ENCODE data around the gene MTHFR. TPM values are rescaled to one million over a fixed set of nuclear protein-coding genes. Genes with fewer than 3 reads are reported as not detected.

MTHFR gene
- total RNA-seq, 4 donors from 2014 or later, result 18.6 to 46.7 (median 27.9) TPM

- H3K4me1 ChIP-seq, result peaks cover 0 to 59% (median 48%) of the 10 kb centered on the region in 3 donors
- peak overlapping the region in 3 of 4 donors; percentile 38 to 56 (median 50) for H3K27ac ChIP-seq
- peak overlapping the region in 1 of 2 donors; percentile 42 for H3K4me3 ChIP-seq
- H3K36me3 ChIP-seq, result peaks cover 0 to 11% of the 10 kb centered on the region in 2 donors
- peak; percentile 56 for ATAC-seq
- H3K27me3 ChIP-seq, result no peaks in the 10 kb centered on the region
- WGBS, 2 donors (ENCODE audit: low coverage in 1 of 2), result 9 to 21% methylated on average over 8 to 9 of the region's 30 CpGs
- H3K9me3 ChIP-seq, result no peaks in the 10 kb centered on the region
- no peak for TF ChIP-seq EP300 (IDR thresholded peaks at IDR 0.05)
- TF ChIP-seq CTCF (IDR thresholded peaks at IDR 0.05), result peak in 3 of 4 experiments; percentile 80 to 92 (median 85)
- peak; percentile 25 for TF ChIP-seq POLR2AphosphoS5 (IDR thresholded peaks at IDR 0.05)
- no peak for TF ChIP-seq POLR2A (IDR thresholded peaks at IDR 0.05)
These were observed 20.6 kb downstream of the MTHFR start for GRCh38 chr1:11784993-11785769.

DNA sequence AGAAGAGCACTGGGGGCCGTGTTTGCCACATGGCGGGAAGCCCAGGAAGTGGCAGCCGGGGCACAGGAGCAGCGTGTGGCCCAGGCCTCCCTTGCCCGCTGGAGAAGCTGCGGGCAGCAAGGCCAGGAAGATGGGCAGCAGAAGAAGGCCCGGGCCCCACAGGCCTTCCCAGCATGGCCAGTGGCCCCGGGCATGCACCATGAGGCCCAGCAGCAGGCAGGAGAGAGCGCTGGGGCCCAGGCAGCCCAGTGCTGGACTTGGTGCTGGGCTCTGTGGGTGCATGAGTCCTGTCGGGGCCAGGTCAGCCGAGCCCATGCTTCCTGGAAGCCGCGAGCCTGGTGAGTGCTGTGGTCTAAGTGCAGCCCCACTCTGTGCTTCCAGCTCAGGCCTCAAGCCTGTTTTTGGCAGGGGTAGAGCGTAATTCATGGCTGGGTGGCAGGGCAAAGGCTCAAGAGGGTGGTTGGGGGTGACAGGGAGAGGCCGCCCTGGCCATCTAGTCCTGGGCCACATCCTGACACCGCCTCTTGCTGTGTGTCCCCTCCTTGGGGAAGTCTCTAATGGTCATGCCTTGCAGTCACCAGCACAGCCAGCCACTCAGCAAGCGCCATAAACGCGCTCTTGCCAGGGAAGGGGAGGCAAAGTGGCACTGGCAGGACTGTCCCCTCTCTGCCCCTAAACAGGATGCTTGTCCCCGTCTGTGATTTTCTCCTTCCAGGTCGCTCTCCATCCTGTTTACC lies 21.3 kb downstream of the MTHFR start:
- H3K4me1 ChIP-seq, result peaks cover 0 to 51% (median 42%) of the 10 kb centered on the region in 3 donors
- peak overlapping the region in 3 of 4 donors; percentile 38 to 56 (median 50) for H3K27ac ChIP-seq
- ATAC-seq, result no peak
- peaks cover 0 to 4% of the 10 kb centered on the region in 2 donors for H3K36me3 ChIP-seq
- peak overlapping the region in 1 of 2 donors; percentile 42 for H3K4me3 ChIP-seq
- no peaks in the 10 kb centered on the region for H3K27me3 ChIP-seq
- no peaks in the 10 kb centered on the region for H3K9me3 ChIP-seq
- no peak for TF ChIP-seq EP300 (IDR thresholded peaks at IDR 0.05)
- TF ChIP-seq POLR2AphosphoS5 (IDR thresholded peaks at IDR 0.05), result no peak
- TF ChIP-seq CTCF (IDR thresholded peaks at IDR 0.05), result no peak
- no peak for TF ChIP-seq POLR2A (IDR thresholded peaks at IDR 0.05)
- 75% methylated on average over 2 of the region's 21 CpGs; no CpG with 5 or more reads in 1 of the 2 donors for WGBS, 2 donors (ENCODE audit: low coverage in 1 of 2)

DNA sequence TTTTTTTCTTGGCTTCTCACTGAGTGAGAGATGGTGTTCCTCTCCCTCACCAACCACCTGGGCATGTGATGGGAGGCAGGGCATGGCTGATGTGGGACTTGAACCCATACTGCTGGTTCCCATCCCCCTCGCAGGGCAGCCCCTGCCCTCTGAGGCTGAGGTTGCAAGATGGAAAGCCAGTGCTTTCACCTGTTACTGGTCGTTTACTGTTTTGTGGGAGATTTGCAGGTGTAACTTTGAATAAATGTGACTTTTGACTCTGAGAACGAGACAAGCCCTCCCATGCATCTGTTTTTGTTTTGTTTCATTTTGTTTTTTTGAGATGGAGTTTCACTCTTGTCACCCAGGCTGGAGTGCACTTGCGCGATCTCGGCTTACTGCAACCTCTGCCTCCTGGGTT lies 22.2 kb downstream of the MTHFR start:
- 95 to 100% methylated on average over 4 to 6 of the region's 6 CpGs for WGBS, 2 donors (ENCODE audit: low coverage in 1 of 2)
- no peak for TF ChIP-seq POLR2A (IDR thresholded peaks at IDR 0.05)
- no peak for TF ChIP-seq POLR2AphosphoS5 (IDR thresholded peaks at IDR 0.05)
- no peak for TF ChIP-seq CTCF (IDR thresholded peaks at IDR 0.05)
- TF ChIP-seq EP300 (IDR thresholded peaks at IDR 0.05), result no peak
- H3K36me3 ChIP-seq, result no peaks in the 10 kb centered on the region
- H3K27ac ChIP-seq, result no peak overlapping the region
- ATAC-seq, result no peak
- H3K27me3 ChIP-seq, result no peaks in the 10 kb centered on the region
- peaks cover 0 to 43% (median 33%) of the 10 kb centered on the region in 3 donors for H3K4me1 ChIP-seq
- no peaks in the 10 kb centered on the region for H3K9me3 ChIP-seq
- H3K4me3 ChIP-seq, result no peak overlapping the region

GRCh38 chr1:11782127-11782708 lies 23.5 kb downstream of the MTHFR start:
- no peak overlapping the region for H3K27ac ChIP-seq
- H3K9me3 ChIP-seq, result no peaks in the 10 kb centered on the region

More at GRCh38 chr1:11782127-11782708, 23.5 kb downstream of the MTHFR start:
- 64 to 92% methylated on average over 2 to 5 of the region's 6 CpGs for WGBS, 2 donors (ENCODE audit: low coverage in 1 of 2)
- H3K4me1 ChIP-seq, result peaks cover 0 to 29% (median 20%) of the 10 kb centered on the region in 3 donors
- no peaks in the 10 kb centered on the region for H3K27me3 ChIP-seq
- TF ChIP-seq EP300 (IDR thresholded peaks at IDR 0.05) (no peak), POLR2A (IDR thresholded peaks at IDR 0.05) (no peak), POLR2AphosphoS5 (IDR thresholded peaks at IDR 0.05) (no peak), CTCF (IDR thresholded peaks at IDR 0.05) (no peak)
- no peak for ATAC-seq
- H3K4me3 ChIP-seq, result no peak overlapping the region
- H3K36me3 ChIP-seq, result no peaks in the 10 kb centered on the region

All from gastroesophageal sphincter (tissue), 4 donors.